Peyer's patch (tissue), 4 donors: ENCODE results near the gene B9D1.

Experiments used
- CTCF ChIP-seq, 6 experiments: fragments of 450-650 bp in 4 of 6; fragments of 200-600 bp in 2 of 6; sonication (generic) in 1 of 6; IDR thresholded peaks; one replicate each; pipeline ENCODE4 v1.5.1; 2017 to 2019; ENCODE audit warnings: antibody characterized with exemption in 6 of 6, mild to moderate bottlenecking in 3 of 6, moderate library complexity in 1 of 6
- POLR2A ChIP-seq, 2 donors: fragments of 450-650 bp; IDR thresholded peaks; one replicate each; pipeline ENCODE4 v1.5.1; 2017; ENCODE audit warnings: antibody characterized with exemption in 2 of 2, mild to moderate bottlenecking in 2 of 2, moderate library complexity in 2 of 2

- TF ChIP-seq CTCF (IDR thresholded peaks at IDR 0.05) = no peak
- no peak for TF ChIP-seq POLR2A (IDR thresholded peaks at IDR 0.05)
Observed at GRCh38 chr17:19318611-19319010, 43.9 kb downstream of the B9D1 start.
